ENCODE data around the gene PAPPA2.

PAPPA2 gene

DNA sequence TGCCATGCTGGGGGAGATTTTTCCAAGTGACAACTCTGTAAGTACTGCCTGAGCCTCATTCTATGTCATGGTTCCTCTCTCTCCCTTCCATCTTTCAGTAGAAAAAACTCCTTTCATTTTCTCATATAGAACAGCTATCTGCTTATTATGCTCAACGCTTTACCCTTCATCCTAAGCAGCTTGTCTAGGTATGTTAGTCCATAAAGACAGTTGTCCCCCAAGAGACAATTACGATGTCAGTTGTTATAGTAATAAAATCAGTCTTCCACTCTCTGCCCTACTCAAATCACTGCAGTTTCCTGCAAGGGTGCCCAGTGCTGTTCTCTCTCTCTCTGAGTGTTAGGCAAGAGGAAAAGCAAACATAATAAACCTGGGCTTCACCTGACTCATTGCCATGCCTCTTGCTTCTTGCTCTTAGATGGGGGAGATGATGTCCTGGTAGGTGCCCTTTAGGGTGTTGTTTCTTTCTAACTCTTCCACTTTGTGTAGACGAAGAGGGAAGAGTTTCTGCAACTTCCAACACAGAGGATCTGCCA lies 59.4 kb downstream of the PAPPA2 start:
- TF ChIP-seq EZH2phosphoT487 (IDR thresholded peaks at IDR 0.05; ENCODE audit: low read depth), result no peak
- TF ChIP-seq, protein P1, sequence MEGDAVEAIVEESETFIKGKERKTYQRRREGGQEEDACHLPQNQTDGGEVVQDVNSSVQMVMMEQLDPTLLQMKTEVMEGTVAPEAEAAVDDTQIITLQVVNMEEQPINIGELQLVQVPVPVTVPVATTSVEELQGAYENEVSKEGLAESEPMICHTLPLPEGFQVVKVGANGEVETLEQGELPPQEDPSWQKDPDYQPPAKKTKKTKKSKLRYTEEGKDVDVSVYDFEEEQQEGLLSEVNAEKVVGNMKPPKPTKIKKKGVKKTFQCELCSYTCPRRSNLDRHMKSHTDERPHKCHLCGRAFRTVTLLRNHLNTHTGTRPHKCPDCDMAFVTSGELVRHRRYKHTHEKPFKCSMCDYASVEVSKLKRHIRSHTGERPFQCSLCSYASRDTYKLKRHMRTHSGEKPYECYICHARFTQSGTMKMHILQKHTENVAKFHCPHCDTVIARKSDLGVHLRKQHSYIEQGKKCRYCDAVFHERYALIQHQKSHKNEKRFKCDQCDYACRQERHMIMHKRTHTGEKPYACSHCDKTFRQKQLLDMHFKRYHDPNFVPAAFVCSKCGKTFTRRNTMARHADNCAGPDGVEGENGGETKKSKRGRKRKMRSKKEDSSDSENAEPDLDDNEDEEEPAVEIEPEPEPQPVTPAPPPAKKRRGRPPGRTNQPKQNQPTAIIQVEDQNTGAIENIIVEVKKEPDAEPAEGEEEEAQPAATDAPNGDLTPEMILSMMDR (IDR thresholded peaks at IDR 0.05; ENCODE audit: low read depth, low read length), result no peak
- H3K27me3 ChIP-seq (ENCODE audit: low read depth, low read length), result peaks cover 32% of the 10 kb centered on the region
- no peak overlapping the region for H3K27ac ChIP-seq (ENCODE audit: low read length)

DNA sequence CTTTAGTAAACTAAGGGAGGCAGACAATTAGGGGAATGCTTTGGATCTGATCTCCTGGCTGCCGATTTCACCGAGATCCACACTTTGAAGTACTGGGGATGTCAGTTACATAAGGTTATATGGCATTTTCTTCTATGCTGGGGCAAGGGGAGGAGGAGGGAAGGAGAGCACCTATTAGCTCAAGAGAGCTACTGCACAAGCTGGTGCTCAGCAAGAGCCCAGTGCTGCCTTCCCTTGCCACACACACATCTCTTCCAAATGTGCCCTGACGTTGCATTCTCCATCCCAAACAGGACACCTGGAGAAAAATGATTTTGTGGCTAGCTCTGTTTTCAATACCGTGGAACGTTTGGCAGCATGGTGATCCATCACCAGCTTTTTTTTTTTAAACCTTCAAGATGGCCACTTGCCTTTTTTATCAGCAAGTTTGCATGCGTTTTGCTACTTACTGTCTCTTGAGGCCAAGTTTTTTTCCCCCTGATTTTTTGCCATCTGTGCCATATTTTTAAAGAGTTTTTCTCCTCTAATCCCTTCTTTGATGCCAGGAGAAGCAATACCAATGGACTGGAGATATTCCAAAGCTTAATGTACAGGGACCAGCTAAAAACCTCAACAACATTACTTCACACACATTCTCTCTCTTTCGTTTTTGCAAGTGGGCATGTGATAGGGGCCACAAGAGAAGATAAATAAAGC lies 66.6 kb downstream of the PAPPA2 start:
- H3K27me3 ChIP-seq (ENCODE audit: low read depth, low read length), result peaks cover 55% of the 10 kb centered on the region
- no peak for TF ChIP-seq EZH2phosphoT487 (IDR thresholded peaks at IDR 0.05; ENCODE audit: low read depth)
- TF ChIP-seq, protein P1 (IDR thresholded peaks at IDR 0.05; ENCODE audit: low read depth, low read length), result no peak
- no peak overlapping the region for H3K4me3 ChIP-seq (ENCODE audit: low read length)
- H3K79me2 ChIP-seq (ENCODE audit: low read length), result no peaks in the 10 kb centered on the region
- H2AFZ ChIP-seq (ENCODE audit: low read depth, low read length), result no peak overlapping the region
- H3K9ac ChIP-seq (ENCODE audit: low read length), result no peak overlapping the region
- H3K4me2 ChIP-seq (ENCODE audit: low read length), result no peak overlapping the region
- no peaks in the 10 kb centered on the region for H3K36me3 ChIP-seq (replicated peaks; ENCODE audit: low read depth, low read length)
- H4K20me1 ChIP-seq (ENCODE audit: insufficient read depth, low read length), result no peaks in the 10 kb centered on the region
- H3K27ac ChIP-seq (ENCODE audit: low read length), result no peak overlapping the region
- no peaks in the 10 kb centered on the region for H3K4me1 ChIP-seq (ENCODE audit: low read length)
- H3K9me3 ChIP-seq (ENCODE audit: insufficient read depth, low read length), result no peaks in the 10 kb centered on the region

More for the DNA sequence above, 59.4 kb downstream of the PAPPA2 start:
- Histone ChIP-seq H3K4me3 (ENCODE audit: low read length) (no peak overlapping the region), H3K36me3 (replicated peaks; ENCODE audit: low read depth, low read length) (no peaks in the 10 kb centered on the region), H3K9me3 (ENCODE audit: insufficient read depth, low read length) (no peaks in the 10 kb centered on the region), H4K20me1 (ENCODE audit: insufficient read depth, low read length) (no peaks in the 10 kb centered on the region), H2AFZ (ENCODE audit: low read depth, low read length) (no peak overlapping the region), H3K79me2 (ENCODE audit: low read length) (no peaks in the 10 kb centered on the region), H3K9ac (ENCODE audit: low read length) (no peak overlapping the region), H3K4me2 (ENCODE audit: low read length) (no peak overlapping the region), H3K4me1 (ENCODE audit: low read length) (no peaks in the 10 kb centered on the region)

DNA sequence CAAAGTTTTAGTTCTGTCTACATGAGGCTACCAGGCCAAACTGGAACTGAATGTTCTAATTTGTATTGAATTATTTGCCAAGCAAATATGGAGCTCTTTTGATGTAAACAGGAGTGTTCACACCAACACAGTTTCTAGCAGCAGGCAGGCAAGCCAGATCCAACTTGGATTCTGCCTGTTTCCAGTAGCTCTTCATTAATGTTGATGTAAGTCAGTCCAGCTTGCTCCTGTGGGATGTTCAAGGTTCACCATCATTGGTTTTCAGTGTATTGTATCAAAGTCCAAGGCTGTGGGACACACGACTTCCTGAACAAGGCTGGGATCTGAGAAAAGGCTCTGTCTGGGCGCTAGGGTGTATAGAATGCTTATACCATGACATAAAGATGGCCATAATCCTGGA lies 68.1 kb downstream of the PAPPA2 start:
- H3K27me3 ChIP-seq (ENCODE audit: low read depth, low read length), result peaks cover 62% of the 10 kb centered on the region
- no peaks in the 10 kb centered on the region for H3K79me2 ChIP-seq (ENCODE audit: low read length)
- no peaks in the 10 kb centered on the region for H3K4me1 ChIP-seq (ENCODE audit: low read length)
- H3K4me2 ChIP-seq (ENCODE audit: low read length), result no peak overlapping the region
- TF ChIP-seq EZH2phosphoT487 (IDR thresholded peaks at IDR 0.05; ENCODE audit: low read depth), result no peak
- TF ChIP-seq, protein P1 (IDR thresholded peaks at IDR 0.05; ENCODE audit: low read depth, low read length), result no peak
- H4K20me1 ChIP-seq (ENCODE audit: insufficient read depth, low read length), result no peaks in the 10 kb centered on the region
- H3K9me3 ChIP-seq (ENCODE audit: insufficient read depth, low read length), result no peaks in the 10 kb centered on the region
- H3K27ac ChIP-seq (ENCODE audit: low read length), result no peak overlapping the region
- no peaks in the 10 kb centered on the region for H3K36me3 ChIP-seq (replicated peaks; ENCODE audit: low read depth, low read length)
- no peak overlapping the region for H3K4me3 ChIP-seq (ENCODE audit: low read length)
- H3K9ac ChIP-seq (ENCODE audit: low read length), result no peak overlapping the region
- no peak overlapping the region for H2AFZ ChIP-seq (ENCODE audit: low read depth, low read length)

DNA sequence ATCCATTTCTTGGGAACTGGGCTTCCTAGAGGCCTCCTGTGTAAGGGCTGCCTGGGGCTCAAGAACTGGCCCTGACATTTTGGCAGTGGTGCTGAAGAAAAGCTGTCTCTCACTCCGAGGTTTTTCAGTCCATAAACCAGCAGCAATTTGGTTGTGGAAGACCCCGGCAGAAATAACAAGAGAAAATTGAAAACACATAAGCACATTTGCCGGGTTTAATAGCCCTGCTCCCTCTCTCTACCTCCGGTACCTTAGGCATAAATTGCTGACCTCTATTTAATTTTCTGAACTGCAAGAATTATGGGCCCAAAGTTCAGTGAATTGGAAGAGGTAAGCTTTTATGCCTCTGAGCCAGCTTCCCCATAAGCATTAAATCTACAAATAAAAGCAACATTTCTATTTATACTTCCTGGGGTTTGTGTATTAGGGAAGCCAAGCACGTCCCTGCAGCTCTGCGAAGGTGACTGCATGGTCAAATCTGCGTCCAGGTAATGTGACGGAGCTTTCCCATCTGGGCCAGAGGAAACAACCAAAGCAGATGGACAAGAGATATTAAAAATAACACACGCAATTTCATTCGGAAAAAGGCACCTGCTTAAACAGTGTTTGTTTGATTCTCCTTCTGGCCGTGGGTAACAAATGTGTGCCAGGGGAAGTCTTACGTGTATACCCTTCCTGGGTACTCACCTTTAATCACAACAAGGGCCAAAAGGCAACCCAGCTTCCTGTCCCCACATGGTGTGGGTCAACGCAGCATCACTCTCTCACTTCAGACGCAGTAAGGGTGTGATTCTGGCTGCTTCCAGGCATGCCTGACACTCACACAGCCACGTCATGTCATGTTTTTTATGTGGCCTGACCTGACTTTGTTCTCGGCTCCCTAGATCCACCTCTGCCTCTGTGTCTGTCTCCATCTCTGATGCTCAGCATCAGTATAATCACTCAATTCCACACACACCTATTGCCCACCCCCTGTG lies 69.2 kb downstream of the PAPPA2 start:
- Histone ChIP-seq H3K36me3 (replicated peaks; ENCODE audit: low read depth, low read length) (no peaks in the 10 kb centered on the region), H3K27me3 (ENCODE audit: low read depth, low read length) (peaks cover 56% of the 10 kb centered on the region), H3K4me3 (ENCODE audit: low read length) (no peak overlapping the region), H4K20me1 (ENCODE audit: insufficient read depth, low read length) (no peaks in the 10 kb centered on the region), H3K9me3 (ENCODE audit: insufficient read depth, low read length) (no peaks in the 10 kb centered on the region), H3K4me1 (ENCODE audit: low read length) (no peaks in the 10 kb centered on the region), H3K4me2 (ENCODE audit: low read length) (no peak overlapping the region), H3K79me2 (ENCODE audit: low read length) (no peaks in the 10 kb centered on the region), H3K9ac (ENCODE audit: low read length) (no peak overlapping the region), H2AFZ (ENCODE audit: low read depth, low read length) (no peak overlapping the region), H3K27ac (ENCODE audit: low read length) (no peak overlapping the region)
- TF ChIP-seq, protein P1 (IDR thresholded peaks at IDR 0.05; ENCODE audit: low read depth, low read length), result no peak
- no peak for TF ChIP-seq EZH2phosphoT487 (IDR thresholded peaks at IDR 0.05; ENCODE audit: low read depth)

Data from OCI-LY3 (cell line).